Thoracic aorta (tissue), 2 donors: ENCODE measurements around the gene KTN1. TPM values are rescaled to one million over a fixed set of nuclear protein-coding genes. Genes with fewer than 3 reads are reported as not detected.

ENCODE experiments used
- ATAC-seq: fragments of 150-250 bp; one replicate; pipeline ENCODE4 v1.8.0; 2017; ENCODE audit warnings: low read depth; ENCODE audit not compliant: insufficient number of reproducible peaks, low FRiP score
- DNase-seq: peaks from one replicate; pipeline ENCODE4 v3.0.0-alpha.2; 2020; ENCODE audit warnings: low spot score
- H3K27ac ChIP-seq, 2 donors: fragments of 200-600 bp; sonication (generic); 1 replicate in 1 of 2; 2 replicates in 1 of 2; pipeline ENCODE4 v1.5.1; 2016; ENCODE audit warnings: mild to moderate bottlenecking in 2 of 2, moderate library complexity in 2 of 2
- H3K27me3 ChIP-seq: fragments of 200-600 bp; sonication (generic); replicated peaks from 2 replicates; pipeline ENCODE4 v1.6.0; 2016; ENCODE audit warnings: mild to moderate bottlenecking; ENCODE audit not compliant: insufficient read depth
- H3K36me3 ChIP-seq: fragments of 200-600 bp; sonication (generic); one replicate; pipeline ENCODE4 v1.5.1; 2016
- H3K4me1 ChIP-seq, 2 donors: fragments of 200-600 bp; sonication (generic); 1 replicate in 1 of 2; 2 replicates in 1 of 2; pipeline versions ENCODE4 v1.5.1 to v1.6.0; 2016; ENCODE audit warnings: low read depth in 2 of 2, mild to moderate bottlenecking in 1 of 2; ENCODE audit not compliant: control insufficient read depth in 1 of 2
- H3K4me3 ChIP-seq: fragments of 200-600 bp; sonication (generic); 2 replicates; pipeline ENCODE4 v1.5.1; 2016; ENCODE audit warnings: mild to moderate bottlenecking
- H3K9me3 ChIP-seq: fragments of 200-600 bp; sonication (generic); 2 replicates; pipeline ENCODE4 v1.5.1; 2016
- CTCF ChIP-seq: fragments of 200-600 bp; sonication (generic); IDR thresholded peaks from one replicate; pipeline ENCODE4 v1.5.1; 2019; ENCODE audit warnings: antibody characterized with exemption
- total RNA-seq, 2 donors: library from RNA; depleted of rRNA; stranded (reverse); fragments of >200 nt; gene quantifications; one replicate each; pipeline versions ENCODE4 v1.1.0 to v1.2.3, GENCODE V29; 2016

KTN1 gene
- total RNA-seq, 2 donors from 2014 or later = 122 to 173 TPM

- ATAC-seq (no peak), DNase-seq (no peak)
- Histone ChIP-seq H3K4me3 (no peak overlapping the region), H3K9me3 (no peaks in the 10 kb centered on the region), H3K4me1 (no peaks in the 10 kb centered on the region), H3K27me3 (no peaks in the 10 kb centered on the region), H3K36me3 (no peaks in the 10 kb centered on the region), H3K27ac (no peak overlapping the region)
- TF ChIP-seq CTCF = no peak
These were observed 11.4 kb upstream of the KTN1 start for GRCh38 chr14:55568618-55569017.

- DNase-seq = no peak
- H3K36me3 ChIP-seq = no peaks in the 10 kb centered on the region
- no peaks in the 10 kb centered on the region for H3K4me1 ChIP-seq
- no peak for ATAC-seq
- H3K9me3 ChIP-seq = no peaks in the 10 kb centered on the region
- H3K4me3 ChIP-seq = no peak overlapping the region
- H3K27ac ChIP-seq = no peak overlapping the region
- no peaks in the 10 kb centered on the region for H3K27me3 ChIP-seq
- TF ChIP-seq CTCF = no peak
These were observed 8.7 kb upstream of the KTN1 start for GRCh38 chr14:55571125-55571889.

- no peaks in the 10 kb centered on the region for H3K27me3 ChIP-seq
- H3K4me1 ChIP-seq = no peaks in the 10 kb centered on the region
- TF ChIP-seq CTCF = no peak
- DNase-seq (no peak), ATAC-seq (no peak)
- no peak overlapping the region for H3K27ac ChIP-seq
- H3K36me3 ChIP-seq = no peaks in the 10 kb centered on the region
- H3K9me3 ChIP-seq = no peaks in the 10 kb centered on the region
- no peak overlapping the region for H3K4me3 ChIP-seq
These were observed 7.4 kb upstream of the KTN1 start for GRCh38 chr14:55572578-55572977.

GRCh38 chr14:55574988-55575387 is 5.0 kb upstream of the KTN1 start:
- Histone ChIP-seq H3K4me1 (peaks cover 0 to 8% of the 10 kb centered on the region in 2 donors), H3K27me3 (no peaks in the 10 kb centered on the region), H3K27ac (no peak overlapping the region), H3K9me3 (no peaks in the 10 kb centered on the region), H3K4me3 (no peak overlapping the region), H3K36me3 (no peaks in the 10 kb centered on the region)
- no peak for TF ChIP-seq CTCF
- DNase-seq = no peak
- no peak for ATAC-seq

GRCh38 chr14:55577229-55577628 is 2.8 kb upstream of the KTN1 start:
- Histone ChIP-seq H3K9me3 (no peaks in the 10 kb centered on the region), H3K27me3 (no peaks in the 10 kb centered on the region), H3K4me3 (no peak overlapping the region), H3K36me3 (no peaks in the 10 kb centered on the region), H3K27ac (no peak overlapping the region), H3K4me1 (peaks cover 10 to 19% of the 10 kb centered on the region in 2 donors)
- ATAC-seq (no peak), DNase-seq (no peak)
- TF ChIP-seq CTCF = no peak
